Pancreas (tissue), 10 donors: ENCODE results near the gene LRP8. TPM values are rescaled to one million over a fixed set of nuclear protein-coding genes. Genes with fewer than 3 reads are reported as not detected.

ENCODE experiments used
- ATAC-seq, 4 donors: fragments of 200-7000 bp; cut with Tn5 transposase; one replicate each; pipeline versions ENCODE4 v1.8.0 to v1.9.1; 2020; ENCODE audit warnings: mild to moderate bottlenecking in 4 of 4, moderate library complexity in 4 of 4
- DNase-seq, 6 donors: peaks; one replicate each; pipeline ENCODE4 v3.0.0-alpha.2; 2020
- FAIRE-seq: peaks from 2 replicates; lab custom pipeline; 2012; peaks lifted over from hg19 to GRCh38; lab: Jason Lieb, UNC
- H3K27ac ChIP-seq, 4 donors: fragments of 200-600 bp; sonication (generic); 1 replicate in 3 of 4; 2 replicates in 1 of 4; pipeline versions ENCODE4 v1.5.0 to v1.8.0; 2020
- H3K27me3 ChIP-seq, 4 donors: fragments of 200-600 bp; one replicate each; pipeline ENCODE4 v1.8.0; 2021
- H3K36me3 ChIP-seq, 3 donors: fragments of 200-600 bp; sonication (generic) in 1 of 3; one replicate each; pipeline versions ENCODE4 v1.5.0 to v1.8.0; 2020 to 2021
- H3K4me1 ChIP-seq, 3 donors: fragments of 200-600 bp; one replicate each; pipeline ENCODE4 v1.8.0; 2021
- H3K4me3 ChIP-seq, 4 donors: fragments of 200-600 bp; sonication (generic) in 2 of 4; one replicate each; pipeline versions ENCODE4 v1.5.0 to v1.8.0; 2020 to 2021
- H3K9me3 ChIP-seq, 4 donors: fragments of 200-600 bp; one replicate each; pipeline ENCODE4 v1.8.0; 2021
- CTCF ChIP-seq, 4 donors: fragments of 200-600 bp; sonication (generic) in 3 of 4; IDR thresholded peaks; one replicate each; pipeline versions ENCODE4 v1.5.0 to v1.8.0; 2021; ENCODE audit warnings: antibody characterized with exemption in 4 of 4
- WGBS, 2 donors: extraction: QIAGEN DNeasy Blood & Tissue Kit; methylation state at CpG; one replicate each; pipeline ENCODE4 v1.1.7; 2013; 5-methylcytosine and 5-hydroxymethylcytosine counted together
- intact Hi-C, 3 donors: fragments of 100-400 bp; cut with DNase I; formaldehyde crosslinking; loops; one replicate each; pipeline versions ENCODE4 v1.11.1 to v1.14.2; 2022
- polyA plus RNA-seq, 2 donors: library from polyadenylated mRNA; stranded (reverse); fragments of 200-250 nt; gene quantifications; one replicate each; pipeline ENCODE4 v1.2.3, GENCODE V29; 2013
- total RNA-seq, 6 donors: library from RNA; stranded (reverse); fragmentation: NEBNext Ultra II Directional in 4 of 6; extraction: Animal tissue kit (Norgen Biotek cat#: 25700) in 4 of 6; gene quantifications; one replicate each; pipeline versions ENCODE4 v1.2.1 to v1.2.4, GENCODE V29; 2021 to 2023
- donor health status: healthy with polysubstance abuse.
- donor health status: DM: no; HTN: no; CAD: no; lungs with moderate emphysema.
- donor health status: DM: no; HTN: no; CAD: no.
- donor health status: control.
- donor health status: control.
- donor health status: Bipolar disorder and iron deficiency.
- donor health status: DM: yes; HTN: yes; CAD: no.
- donor health status: DM: no; HTN: no; CAD: no.
- donor health status: DM: no; HTN: no; CAD: no.
- donor health status: DM: yes; HTN: yes; CAD: no.

LRP8 gene
- total and polyA plus RNA-seq, 8 donors = 0.08 to 2.3 (median 0.59) TPM

- H3K27me3 ChIP-seq = no peaks in the 10 kb centered on the region
- FAIRE-seq = no peak
- no peaks in the 10 kb centered on the region for H3K36me3 ChIP-seq
- DNase-seq = peak in 1 of 6 donors; percentile 6
- no peak for TF ChIP-seq CTCF (IDR thresholded peaks at IDR 0.05)
- ATAC-seq = no peak
- intact Hi-C loops = no loop called here
- no peaks in the 10 kb centered on the region for H3K9me3 ChIP-seq
- H3K27ac ChIP-seq = no peak overlapping the region
- WGBS, 2 donors = 60 to 70% methylated on average over 2 of the region's 2 CpGs
- no peaks in the 10 kb centered on the region for H3K4me1 ChIP-seq
- H3K4me3 ChIP-seq = no peak overlapping the region
These were observed 35.2 kb downstream of the LRP8 start for GRCh38 chr1:53292690-53293089.

- no peak for FAIRE-seq
- Histone ChIP-seq H3K36me3 (no peaks in the 10 kb centered on the region), H3K27ac (no peak overlapping the region), H3K27me3 (no peaks in the 10 kb centered on the region), H3K4me1 (no peaks in the 10 kb centered on the region), H3K4me3 (no peak overlapping the region), H3K9me3 (no peaks in the 10 kb centered on the region)
- no peak for DNase-seq
- TF ChIP-seq CTCF (IDR thresholded peaks at IDR 0.05) = no peak
- no peak for ATAC-seq
- intact Hi-C loops = no loop called here
- 96% methylated on average over 2 of the region's 2 CpGs for WGBS, 2 donors
These were observed 36.3 kb downstream of the LRP8 start for GRCh38 chr1:53291574-53291973.

GRCh38 chr1:53288790-53289429 is 39.0 kb downstream of the LRP8 start:
- TF ChIP-seq CTCF (IDR thresholded peaks at IDR 0.05) = no peak
- H3K27me3 ChIP-seq = no peaks in the 10 kb centered on the region
- intact Hi-C loops = no loop called here
- H3K36me3 ChIP-seq = no peaks in the 10 kb centered on the region
- no peak overlapping the region for H3K4me3 ChIP-seq
- H3K27ac ChIP-seq = no peak overlapping the region
- no peaks in the 10 kb centered on the region for H3K9me3 ChIP-seq
- FAIRE-seq (no peak), DNase-seq (no peak), ATAC-seq (no peak)
- H3K4me1 ChIP-seq = no peaks in the 10 kb centered on the region
- 81 to 84% methylated on average over 7 of the region's 7 CpGs for WGBS, 2 donors

GRCh38 chr1:53288002-53288789 is 39.7 kb downstream of the LRP8 start:
- WGBS, 2 donors = 67 to 74% methylated on average over 17 to 18 of the region's 18 CpGs
- intact Hi-C loops = no loop called here
- no peaks in the 10 kb centered on the region for H3K4me1 ChIP-seq
- no peak overlapping the region for H3K4me3 ChIP-seq
- H3K9me3 ChIP-seq = no peaks in the 10 kb centered on the region
- H3K36me3 ChIP-seq = no peaks in the 10 kb centered on the region
- H3K27ac ChIP-seq = no peak overlapping the region
- no peaks in the 10 kb centered on the region for H3K27me3 ChIP-seq
- ATAC-seq (no peak), FAIRE-seq (no peak), DNase-seq (no peak)
- no peak for TF ChIP-seq CTCF (IDR thresholded peaks at IDR 0.05)

- no peak for DNase-seq
These were observed 40.9 kb downstream of the LRP8 start for GRCh38 chr1:53286955-53287354.

More at GRCh38 chr1:53286955-53287354, 40.9 kb downstream of the LRP8 start:
- no peaks in the 10 kb centered on the region for H3K36me3 ChIP-seq
- ATAC-seq (no peak), FAIRE-seq (no peak)
- H3K27ac ChIP-seq = no peak overlapping the region
- no peaks in the 10 kb centered on the region for H3K9me3 ChIP-seq
- intact Hi-C loops = no loop called here
- no peaks in the 10 kb centered on the region for H3K4me1 ChIP-seq
- no peak for TF ChIP-seq CTCF (IDR thresholded peaks at IDR 0.05)
- no peaks in the 10 kb centered on the region for H3K27me3 ChIP-seq
- no peak overlapping the region for H3K4me3 ChIP-seq
- 71 to 76% methylated on average over 4 of the region's 4 CpGs for WGBS, 2 donors
